HG03521 (cell line): ENCODE measurements around the gene BPTF.
"Not testable (repeated sequence)": the region's sequence is repeated elsewhere in the genome, so short reads cannot be mapped to it uniquely, and the experiment has no call there.

Source experiments
- ATAC-seq: cut with Tn5 transposase; IDR thresholded peaks from one replicate; pipeline ENCODE4 v1.9.1; 2021; ENCODE audit warnings: mild to moderate bottlenecking, moderate library complexity; ENCODE audit not compliant: unreplicated experiment

Gene BPTF, protein sequence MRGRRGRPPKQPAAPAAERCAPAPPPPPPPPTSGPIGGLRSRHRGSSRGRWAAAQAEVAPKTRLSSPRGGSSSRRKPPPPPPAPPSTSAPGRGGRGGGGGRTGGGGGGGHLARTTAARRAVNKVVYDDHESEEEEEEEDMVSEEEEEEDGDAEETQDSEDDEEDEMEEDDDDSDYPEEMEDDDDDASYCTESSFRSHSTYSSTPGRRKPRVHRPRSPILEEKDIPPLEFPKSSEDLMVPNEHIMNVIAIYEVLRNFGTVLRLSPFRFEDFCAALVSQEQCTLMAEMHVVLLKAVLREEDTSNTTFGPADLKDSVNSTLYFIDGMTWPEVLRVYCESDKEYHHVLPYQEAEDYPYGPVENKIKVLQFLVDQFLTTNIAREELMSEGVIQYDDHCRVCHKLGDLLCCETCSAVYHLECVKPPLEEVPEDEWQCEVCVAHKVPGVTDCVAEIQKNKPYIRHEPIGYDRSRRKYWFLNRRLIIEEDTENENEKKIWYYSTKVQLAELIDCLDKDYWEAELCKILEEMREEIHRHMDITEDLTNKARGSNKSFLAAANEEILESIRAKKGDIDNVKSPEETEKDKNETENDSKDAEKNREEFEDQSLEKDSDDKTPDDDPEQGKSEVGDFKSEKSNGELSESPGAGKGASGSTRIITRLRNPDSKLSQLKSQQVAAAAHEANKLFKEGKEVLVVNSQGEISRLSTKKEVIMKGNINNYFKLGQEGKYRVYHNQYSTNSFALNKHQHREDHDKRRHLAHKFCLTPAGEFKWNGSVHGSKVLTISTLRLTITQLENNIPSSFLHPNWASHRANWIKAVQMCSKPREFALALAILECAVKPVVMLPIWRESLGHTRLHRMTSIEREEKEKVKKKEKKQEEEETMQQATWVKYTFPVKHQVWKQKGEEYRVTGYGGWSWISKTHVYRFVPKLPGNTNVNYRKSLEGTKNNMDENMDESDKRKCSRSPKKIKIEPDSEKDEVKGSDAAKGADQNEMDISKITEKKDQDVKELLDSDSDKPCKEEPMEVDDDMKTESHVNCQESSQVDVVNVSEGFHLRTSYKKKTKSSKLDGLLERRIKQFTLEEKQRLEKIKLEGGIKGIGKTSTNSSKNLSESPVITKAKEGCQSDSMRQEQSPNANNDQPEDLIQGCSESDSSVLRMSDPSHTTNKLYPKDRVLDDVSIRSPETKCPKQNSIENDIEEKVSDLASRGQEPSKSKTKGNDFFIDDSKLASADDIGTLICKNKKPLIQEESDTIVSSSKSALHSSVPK (N-terminal part only)

GRCh38 chr17:67824735-67825626 lies at the start of gene BPTF:
Gene BPTF (plus strand): TSS chr17:67825503. CDS start chr17:67825725, 222 bp downstream.
- ATAC-seq, result peak; percentile 86

- no peak for ATAC-seq
Measured at GRCh38 chr17:67779098-67779672, 46.1 kb upstream of the BPTF start.

GRCh38 chr17:67784364-67785121 lies 40.8 kb upstream of the BPTF start:
- no peak for ATAC-seq

DNA sequence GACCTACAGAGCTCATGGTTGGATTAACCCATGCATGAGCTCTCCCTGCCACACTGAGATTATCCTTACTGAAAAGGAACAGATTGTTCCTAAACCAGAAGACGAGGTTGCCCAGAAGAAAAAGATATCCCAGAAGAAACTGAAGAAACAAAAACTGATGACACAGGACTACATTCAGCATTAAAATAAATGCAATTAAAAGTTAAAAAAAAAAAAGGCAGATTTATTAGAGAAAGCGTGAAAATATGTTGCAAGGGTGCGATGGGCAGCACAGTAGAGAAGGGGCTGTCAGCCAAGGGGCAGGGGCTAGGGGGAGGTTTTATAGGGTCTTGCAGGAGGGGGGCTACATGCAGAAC lies 40.2 kb upstream of the BPTF start:
- no peak for ATAC-seq

DNA sequence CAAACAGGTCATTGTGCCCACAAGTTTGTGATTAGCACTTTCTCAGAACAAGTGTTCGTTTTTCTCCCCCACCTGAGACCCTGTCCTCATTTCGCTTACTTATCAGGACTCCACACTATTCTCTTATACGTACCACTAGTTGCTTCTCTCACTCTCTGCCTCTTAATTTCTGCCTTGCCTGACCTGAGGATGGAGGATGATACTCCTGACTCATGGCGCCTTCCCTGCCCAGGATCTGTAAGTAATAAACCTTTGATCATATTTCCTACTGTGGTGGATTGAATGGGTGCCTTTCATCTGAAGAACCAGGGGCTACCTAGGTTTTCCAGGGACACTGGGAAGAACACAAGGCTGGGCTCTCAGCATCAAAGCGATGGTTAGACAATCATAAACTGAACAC lies 39.8 kb upstream of the BPTF start:
- ATAC-seq, result no peak

DNA sequence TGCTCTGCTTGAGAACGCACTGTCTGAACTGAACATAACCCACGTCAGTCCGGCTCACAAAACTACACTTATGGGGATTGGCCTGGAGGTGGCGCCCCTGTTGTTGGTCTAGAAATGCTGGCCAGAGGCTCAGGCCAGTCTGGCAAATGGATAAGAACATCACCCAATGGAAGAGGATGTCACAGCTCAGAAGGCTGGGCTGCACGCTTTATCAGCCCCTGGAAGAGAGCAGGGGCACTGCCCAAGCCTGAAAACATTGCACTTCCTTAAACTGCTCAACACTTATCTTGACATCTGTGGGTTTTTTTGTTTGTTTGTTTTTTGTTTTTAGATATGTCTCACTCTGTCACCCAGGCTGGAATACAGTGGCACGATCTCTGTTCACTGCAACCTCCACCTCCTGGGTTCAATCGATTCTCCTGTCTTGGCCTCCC lies 24.8 kb upstream of the BPTF start:
- ATAC-seq, result peak; percentile 73

GRCh38 chr17:67801626-67802175 lies 23.6 kb upstream of the BPTF start:
- no peak for ATAC-seq

DNA sequence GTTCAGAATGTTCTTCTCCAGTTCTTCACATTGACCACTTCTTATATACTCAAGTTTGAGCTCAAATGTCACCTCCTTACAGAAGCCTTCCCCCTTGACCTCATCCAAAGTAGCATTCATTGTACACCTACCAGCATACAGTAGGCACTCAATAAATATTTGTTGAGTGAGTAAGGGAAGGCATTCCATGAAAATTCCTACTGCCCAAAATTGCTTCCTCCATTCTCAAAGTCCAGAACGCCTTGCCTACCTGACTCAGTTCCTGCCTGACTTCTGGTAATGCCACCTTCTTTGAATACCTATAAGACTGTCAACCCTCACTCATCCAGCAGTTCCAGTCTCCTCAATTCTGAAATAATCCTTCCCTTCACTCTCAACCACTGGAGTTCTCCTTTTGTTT lies 14.8 kb upstream of the BPTF start:
- no peak for ATAC-seq

GRCh38 chr17:67812380-67812779 lies 12.9 kb upstream of the BPTF start:
- not testable (repeated sequence) for ATAC-seq

- ATAC-seq, result no peak
Measured at GRCh38 chr17:67813803-67814180, 11.5 kb upstream of the BPTF start.

DNA sequence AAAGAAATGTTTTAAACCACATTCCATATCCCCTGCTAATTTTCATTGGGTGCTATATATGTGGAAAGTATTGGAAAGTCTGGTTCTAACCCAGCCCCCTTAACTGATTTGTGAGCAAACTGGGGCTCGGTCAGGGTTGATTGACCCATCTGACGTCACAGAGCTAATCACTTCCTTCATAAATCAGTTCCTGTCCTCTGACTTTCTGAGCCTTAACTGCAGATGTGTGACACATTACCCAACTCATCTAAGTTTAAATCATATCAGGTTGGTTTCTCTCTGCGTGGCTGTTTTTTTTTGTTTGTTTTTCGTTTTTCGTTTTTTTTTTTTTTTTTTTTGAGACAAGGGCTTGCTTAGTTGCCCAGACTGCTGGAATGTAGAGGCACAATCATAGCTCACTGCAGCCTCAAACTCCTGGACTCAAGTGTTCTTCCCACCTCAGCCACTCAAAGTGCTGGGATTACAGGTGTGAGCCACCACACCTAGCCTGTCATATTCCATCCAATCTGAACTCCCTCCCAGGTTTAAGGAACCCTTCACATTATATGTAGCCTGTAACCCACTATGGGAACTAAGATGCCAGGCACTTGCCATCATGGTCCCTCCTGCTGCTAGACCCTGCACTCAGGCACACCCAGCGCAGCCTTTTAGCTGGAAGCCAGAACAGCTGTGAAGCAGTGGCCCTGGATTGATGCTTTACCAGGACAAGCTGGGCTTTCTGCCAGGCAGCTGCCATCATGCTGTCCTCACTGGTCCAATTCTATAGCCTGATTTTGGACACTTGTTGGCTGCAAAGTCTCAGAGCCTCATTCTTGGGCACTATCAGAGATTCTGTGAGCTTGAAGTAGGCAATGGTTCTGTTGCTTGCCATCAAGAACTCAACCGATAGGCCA lies 6.9 kb upstream of the BPTF start:
- ATAC-seq, result peak; percentile 56

GRCh38 chr17:67819722-67820121 lies 5.6 kb upstream of the BPTF start:
- ATAC-seq, result no peak

DNA sequence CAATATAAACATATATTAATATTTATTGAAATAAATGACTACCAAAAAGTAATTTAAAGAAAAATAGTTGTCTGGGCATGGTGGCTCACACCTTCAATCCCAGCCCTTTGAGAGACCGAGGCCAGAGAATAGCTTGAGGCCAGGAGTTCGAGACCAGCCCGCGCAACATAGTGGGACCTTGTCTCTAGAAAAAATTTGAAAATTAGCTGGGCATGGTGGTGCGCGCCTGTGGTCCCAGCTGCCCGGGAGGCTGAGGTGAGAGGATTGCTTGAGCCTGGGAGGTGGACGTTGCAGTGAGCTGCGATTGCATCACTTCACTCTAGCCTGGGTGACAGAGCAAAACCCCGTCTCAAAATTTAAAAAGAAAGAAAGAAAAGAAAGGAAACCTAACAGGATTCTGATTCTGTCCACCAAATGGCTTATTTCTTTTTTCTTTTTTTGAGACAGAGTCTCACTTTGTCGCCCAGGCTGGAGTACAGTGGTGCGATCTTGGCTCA lies 3.4 kb upstream of the BPTF start:
- ATAC-seq, result no peak

GRCh38 chr17:67825627-67826601 lies 611 bp downstream of the BPTF start:
- ATAC-seq, result peak; percentile 35

DNA sequence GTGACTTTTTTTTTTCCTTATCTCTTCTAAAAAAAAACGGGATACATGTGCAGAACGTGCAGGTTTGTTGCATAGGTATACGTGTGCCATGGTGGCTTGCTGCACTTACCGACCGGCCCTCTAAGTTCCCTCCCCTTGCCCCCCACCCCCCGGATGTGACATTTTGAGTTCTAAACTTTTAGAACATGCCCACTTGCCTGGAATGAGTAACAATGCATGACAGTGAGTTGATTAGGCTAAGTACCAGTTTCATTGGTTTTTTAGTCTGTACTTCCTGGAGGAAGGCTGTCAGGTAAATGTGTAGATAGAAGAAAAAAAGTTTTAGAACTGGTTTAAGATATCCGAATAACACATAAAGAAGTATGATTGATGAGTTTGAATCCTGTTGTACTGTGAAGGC lies 4.0 kb downstream of the BPTF start:
- no peak for ATAC-seq

- no peak for ATAC-seq
Measured at GRCh38 chr17:67830440-67830839, 5.1 kb downstream of the BPTF start.
